Ramos (cell line): ENCODE data around the gene CD3D.

ENCODE experiments used
- in situ Hi-C: fragments of 300-500 bp; cut with MboI; formaldehyde crosslinking; loops from one replicate; pipeline ENCODE4 v1.14.3; 2022; ENCODE audit warnings: low sequenced_read_pairs; ENCODE audit not compliant: unreplicated experiment

Gene CD3D

GRCh38 chr11:118306556-118306955 lies 35.9 kb downstream of the CD3D start:
- in situ Hi-C loops = no loop called here

GRCh38 chr11:118305726-118306125 lies 36.8 kb downstream of the CD3D start:
- in situ Hi-C loops = no loop called here

DNA sequence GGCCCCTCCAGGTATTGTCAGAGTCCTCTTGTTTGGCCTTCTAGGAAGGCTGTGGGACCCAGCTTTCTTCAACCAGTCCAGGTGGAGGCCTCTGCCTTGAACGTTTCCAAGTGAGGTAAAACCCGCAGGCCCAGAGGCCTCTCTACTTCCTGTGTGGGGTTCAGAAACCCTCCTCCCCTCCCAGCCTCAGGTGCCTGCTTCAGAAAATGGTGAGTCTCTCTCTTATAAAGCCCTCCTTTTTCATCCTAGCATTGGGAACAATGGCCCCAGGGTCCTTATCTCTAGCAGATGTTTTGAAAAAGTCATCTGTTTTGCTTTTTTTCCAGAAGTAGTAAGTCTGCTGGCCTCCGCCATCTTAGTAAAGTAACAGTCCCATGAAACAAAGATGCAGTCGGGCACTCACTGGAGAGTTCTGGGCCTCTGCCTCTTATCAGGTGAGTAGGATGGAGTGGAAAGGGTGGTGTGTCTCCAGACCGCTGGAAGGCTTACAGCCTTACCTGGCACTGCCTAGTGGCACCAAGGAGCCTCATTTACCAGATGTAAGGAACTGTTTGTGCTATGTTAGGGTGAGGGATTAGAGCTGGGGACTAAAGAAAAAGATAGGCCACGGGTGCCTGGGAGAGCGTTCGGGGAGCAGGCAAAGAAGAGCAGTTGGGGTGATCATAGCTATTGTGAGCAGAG lies 37.8 kb downstream of the CD3D start, which contains the start of gene CD3E:
CD3E (plus strand) TSS at position 163 of the 681 bp plus-strand sequence; CDS start at position 386, 223 bp downstream.
- in situ Hi-C loops = no loop called here

DNA sequence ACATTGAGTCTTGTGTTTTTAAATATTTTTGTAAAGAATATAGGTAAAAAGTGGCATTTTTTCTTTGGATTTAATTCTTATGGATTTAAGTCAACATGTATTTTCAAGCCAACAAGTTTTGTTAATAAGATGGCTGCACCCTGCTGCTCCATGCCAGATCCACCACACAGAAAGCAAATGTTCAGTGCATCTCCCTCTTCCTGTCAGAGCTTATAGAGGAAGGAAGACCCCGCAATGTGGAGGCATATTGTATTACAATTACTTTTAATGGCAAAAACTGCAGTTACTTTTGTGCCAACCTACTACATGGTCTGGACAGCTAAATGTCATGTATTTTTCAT lies 38.3 kb downstream of the CD3D start:
- in situ Hi-C loops = no loop called here

GRCh38 chr11:118301600-118302195 lies 40.8 kb downstream of the CD3D start:
- in situ Hi-C loops = no loop called here

DNA sequence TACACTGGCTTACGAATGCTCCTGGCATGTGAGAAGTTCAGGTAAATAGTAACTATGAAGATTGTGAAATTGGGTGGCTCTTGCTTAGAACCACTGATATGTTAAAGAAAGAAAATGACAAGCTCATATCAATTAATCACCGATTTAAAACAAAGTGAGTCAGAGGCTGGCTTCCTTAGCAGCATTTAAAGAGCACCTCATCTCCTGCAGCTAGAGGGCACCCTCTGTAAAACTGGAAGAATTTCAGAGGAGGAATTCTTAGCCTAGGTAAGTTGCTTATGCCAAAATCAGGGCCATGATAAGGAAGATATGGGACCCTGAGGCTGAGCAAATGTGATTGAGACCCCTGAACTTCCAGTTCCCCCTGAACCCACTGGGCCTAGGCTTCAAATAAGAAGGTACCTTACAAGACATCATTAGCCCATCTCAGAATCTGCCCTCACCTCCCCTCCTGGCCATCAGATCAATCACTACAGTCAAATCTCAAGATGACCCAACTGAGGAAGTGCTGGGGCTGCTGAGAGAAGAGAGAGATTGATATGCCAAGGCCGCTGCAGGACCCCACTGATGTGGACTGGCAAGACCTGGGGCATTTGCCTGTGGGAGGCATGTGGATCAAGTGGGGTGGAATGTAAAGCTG lies 46.6 kb downstream of the CD3D start:
- in situ Hi-C loops = no loop called here

DNA sequence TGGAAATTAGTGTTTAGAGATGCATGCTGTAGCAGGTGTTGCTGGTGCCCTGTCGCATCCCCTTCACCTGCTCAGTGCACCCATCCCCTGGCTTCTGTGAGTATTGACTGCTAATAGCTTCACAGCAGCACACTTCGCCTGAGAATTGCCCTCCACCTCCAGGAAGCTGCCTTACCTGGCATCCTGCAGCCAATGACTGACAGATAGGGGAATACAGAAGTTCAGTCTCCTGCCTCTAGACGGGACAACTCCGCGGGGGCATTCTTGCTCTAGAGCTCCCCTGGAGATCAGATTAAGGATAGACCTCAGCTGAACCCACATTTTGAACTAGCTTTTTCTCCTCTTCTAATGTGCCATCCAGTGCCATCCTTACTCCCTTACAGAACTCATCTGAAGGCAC lies 47.3 kb downstream of the CD3D start:
- in situ Hi-C loops = no loop called here

DNA sequence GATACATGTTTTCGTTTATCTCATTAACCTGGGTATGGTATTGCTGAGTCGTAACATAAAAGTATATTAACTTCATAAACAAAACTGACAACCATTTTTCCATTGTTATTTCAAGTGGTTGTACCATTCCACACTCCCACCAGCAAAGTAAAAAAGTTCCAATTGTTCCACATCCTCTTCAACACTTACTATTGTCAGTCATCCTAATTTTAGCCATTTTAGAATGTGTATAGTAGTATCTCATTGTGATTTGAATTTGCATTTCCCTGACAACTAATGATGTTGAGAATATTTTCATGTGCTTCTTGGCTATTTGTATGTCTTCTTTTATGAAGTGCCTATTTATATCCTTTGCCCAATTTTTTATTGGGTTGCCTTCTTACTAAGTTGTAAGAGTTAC lies 48.5 kb downstream of the CD3D start:
- in situ Hi-C loops = no loop called here

DNA sequence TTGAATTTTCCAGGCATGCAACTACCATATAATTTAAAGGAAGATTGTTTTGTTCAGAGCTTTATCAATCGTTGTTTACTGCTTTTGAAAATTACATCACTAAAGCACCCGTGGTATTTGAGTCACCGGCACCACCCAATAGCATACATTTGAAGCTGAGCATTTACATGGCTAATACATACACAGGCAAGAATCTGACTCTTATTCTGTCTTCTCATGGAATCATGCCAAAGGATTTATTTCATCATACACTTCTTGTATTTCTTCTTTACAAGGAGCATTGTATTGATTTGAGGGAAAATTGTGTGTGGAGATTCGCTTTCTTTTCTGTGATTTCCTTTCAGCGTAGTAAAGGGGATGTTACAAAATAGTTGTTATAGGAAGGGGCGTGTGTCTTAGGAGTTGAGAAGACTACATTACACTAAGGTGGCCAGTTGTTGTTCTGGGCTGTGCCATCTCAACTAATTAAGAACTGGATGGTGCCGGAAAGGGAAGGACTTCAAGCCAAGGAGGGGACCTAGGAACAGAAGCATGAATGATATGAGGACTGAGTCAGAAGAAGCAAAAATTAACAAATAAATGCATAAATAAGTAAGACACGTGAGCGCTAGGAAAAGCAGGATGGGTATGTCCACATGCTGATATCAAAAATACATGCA lies 50.9 kb downstream of the CD3D start:
- in situ Hi-C loops = no loop called here

DNA sequence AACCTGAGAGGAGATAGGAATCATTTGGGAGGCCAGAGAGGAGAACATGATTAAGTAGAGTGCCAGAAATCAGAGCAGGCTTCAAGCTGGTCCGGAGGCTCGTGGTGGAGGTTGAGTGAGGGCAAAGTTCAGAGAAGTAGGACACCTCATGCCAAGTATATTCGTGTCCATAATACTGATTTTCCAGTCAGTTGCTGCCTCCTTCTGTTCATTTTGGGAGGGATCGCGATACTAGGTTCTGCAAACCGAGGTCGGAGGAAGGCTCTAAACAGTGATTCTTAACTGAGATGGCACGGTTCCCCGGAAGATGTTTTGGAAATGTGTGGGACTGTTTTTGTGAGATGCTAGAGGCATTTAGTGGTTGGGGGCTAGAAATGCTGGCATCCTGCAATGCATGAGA lies 51.6 kb downstream of the CD3D start:
- in situ Hi-C loops = no loop called here

DNA sequence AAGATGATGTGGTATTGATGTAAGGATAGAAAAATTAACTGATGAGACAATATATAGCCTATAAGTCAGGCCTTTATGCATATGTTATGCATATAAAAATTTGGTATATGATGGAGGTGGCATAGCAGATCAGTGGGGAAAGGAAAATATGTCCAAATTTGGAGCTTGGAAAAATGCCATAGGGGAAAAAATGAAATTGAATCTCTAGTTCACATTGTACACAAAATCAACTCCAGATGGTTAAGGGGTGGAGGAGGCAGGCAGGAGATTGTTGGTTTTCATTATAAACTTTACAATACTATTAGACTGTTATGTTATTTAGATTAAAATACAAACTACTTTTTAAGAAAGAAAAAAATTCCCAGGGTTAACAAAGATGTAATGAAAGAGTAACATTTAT lies 53.1 kb downstream of the CD3D start:
- in situ Hi-C loops = no loop called here
